GM21381 (cell line): ENCODE data around the gene RPL37A.

ENCODE experiments used
- ATAC-seq: cut with Tn5 transposase; IDR thresholded peaks from one replicate; pipeline ENCODE4 v1.9.1; 2021; ENCODE audit warnings: mild to moderate bottlenecking, moderate library complexity; ENCODE audit not compliant: unreplicated experiment

Gene RPL37A

GRCh38 chr2:216546241-216546640 is 47.6 kb downstream of the RPL37A start:
- no peak for ATAC-seq

- no peak for ATAC-seq
These were observed 48.2 kb downstream of the RPL37A start for GRCh38 chr2:216546641-216547403.

GRCh38 chr2:216548901-216549331 is 50.3 kb downstream of the RPL37A start:
- ATAC-seq, result no peak

- no peak for ATAC-seq
These were observed 51.5 kb downstream of the RPL37A start for GRCh38 chr2:216549926-216550690.

GRCh38 chr2:216551234-216552068 is 52.8 kb downstream of the RPL37A start:
- no peak for ATAC-seq

- ATAC-seq, result no peak
These were observed 54.4 kb downstream of the RPL37A start for GRCh38 chr2:216553093-216553478.
